ENCODE results near the gene GABBR1. TPM values are rescaled to one million over a fixed set of nuclear protein-coding genes. Genes with fewer than 3 reads are reported as not detected.

Gene GABBR1
- total RNA-seq, 1 experiment from 2014 or later = 146 TPM

DNA sequence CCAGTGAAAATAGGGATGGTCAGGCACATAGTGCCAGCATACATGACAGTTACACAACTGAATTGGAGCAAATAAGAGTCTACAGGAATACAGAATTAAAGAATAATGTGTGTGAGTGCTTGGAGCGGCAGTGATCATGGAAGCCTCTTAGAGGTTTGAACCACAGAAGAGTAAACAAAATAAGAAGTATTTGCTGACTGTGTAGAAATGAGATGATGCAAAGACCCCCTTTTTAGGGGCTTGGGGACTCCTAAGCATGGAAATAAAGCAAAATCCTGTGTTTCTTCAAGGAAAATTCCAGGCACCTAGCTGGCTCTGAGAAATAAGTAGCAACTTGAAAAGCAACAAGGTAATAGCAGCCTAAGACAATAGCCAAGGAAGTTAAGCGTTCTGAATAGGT is 41.3 kb downstream of the GABBR1 start:
- Histone ChIP-seq H2AK5ac (ENCODE audit: insufficient read length, low read length) (no peak overlapping the region), H3K18ac (ENCODE audit: insufficient read length, low read depth, low read length) (no peak overlapping the region), H3K27ac (ENCODE audit: insufficient read length, low read depth, low read length) (no peak overlapping the region), H3K79me2 (ENCODE audit: insufficient read depth, low read length) (no peaks in the 10 kb centered on the region), H4K5ac (ENCODE audit: insufficient read length, low read depth, low read length) (no peak overlapping the region), H3K4me2 (ENCODE audit: insufficient read depth, insufficient read length, low read length) (no peak overlapping the region), H2BK12ac (ENCODE audit: insufficient read length, low read depth, low read length) (no peak overlapping the region), H3K14ac (ENCODE audit: insufficient read depth, low read length) (no peak overlapping the region), H3K9ac (ENCODE audit: extremely low read depth, insufficient read length, low read length) (no peak overlapping the region), H3K4me1 (ENCODE audit: insufficient read depth, low read length) (0 out of 2 replicates have a peak, but pooled peaks cover 3% of the 10 kb centered on the region), H2BK5ac (ENCODE audit: insufficient read length, low read length) (no peak overlapping the region), H4K8ac (replicated peaks; ENCODE audit: insufficient read length, low read depth, low read length) (no peak overlapping the region), H2BK20ac (ENCODE audit: low read depth, low read length, poor library complexity, severe bottlenecking) (no peak overlapping the region), H2AFZ (ENCODE audit: low read length) (no peak overlapping the region), H3K4ac (ENCODE audit: low read depth, low read length) (no peak overlapping the region), H3K23me2 (ENCODE audit: insufficient read length, low read depth, low read length, poor library complexity, severe bottlenecking) (no peaks in the 10 kb centered on the region), H3K23ac (ENCODE audit: insufficient read length, low read depth, low read length) (no peak overlapping the region), H2BK120ac (ENCODE audit: low read depth, low read length, poor library complexity, severe bottlenecking) (no peak overlapping the region), H4K20me1 (ENCODE audit: control insufficient read depth, insufficient read depth, insufficient read length) (no peaks in the 10 kb centered on the region), H3K27me3 (ENCODE audit: insufficient read depth, low read length) (no peaks in the 10 kb centered on the region), H2BK15ac (ENCODE audit: low read depth, low read length) (no peak overlapping the region), H3K56ac (ENCODE audit: insufficient read length, low read depth, low read length) (no peak overlapping the region), H3K79me1 (ENCODE audit: insufficient read depth, low read depth, low read length, poor library complexity, severe bottlenecking) (no peaks in the 10 kb centered on the region), H3K9me3 (ENCODE audit: control insufficient read depth, low read depth, low read length) (no peaks in the 10 kb centered on the region), H4K91ac (ENCODE audit: insufficient read length, low read depth, low read length) (no peak overlapping the region), H3T11ph (ENCODE audit: low read length) (no peak overlapping the region)
- no peaks in the 10 kb centered on the region; the same call in 1 of the 2 replicates for H3K27me3 Mint-ChIP-seq (ENCODE audit: low read depth)
- peaks cover 3 to 5% (median 5%) of the 10 kb centered on the region in 3 experiments; a peak in 5 of 7 replicates for H3K36me3 Mint-ChIP-seq (ENCODE audit: insufficient read depth in 1 of 3, low read depth in 3 of 3)
- no peak overlapping the region for H3K27ac Mint-ChIP-seq
- TF ChIP-seq, protein P1, sequence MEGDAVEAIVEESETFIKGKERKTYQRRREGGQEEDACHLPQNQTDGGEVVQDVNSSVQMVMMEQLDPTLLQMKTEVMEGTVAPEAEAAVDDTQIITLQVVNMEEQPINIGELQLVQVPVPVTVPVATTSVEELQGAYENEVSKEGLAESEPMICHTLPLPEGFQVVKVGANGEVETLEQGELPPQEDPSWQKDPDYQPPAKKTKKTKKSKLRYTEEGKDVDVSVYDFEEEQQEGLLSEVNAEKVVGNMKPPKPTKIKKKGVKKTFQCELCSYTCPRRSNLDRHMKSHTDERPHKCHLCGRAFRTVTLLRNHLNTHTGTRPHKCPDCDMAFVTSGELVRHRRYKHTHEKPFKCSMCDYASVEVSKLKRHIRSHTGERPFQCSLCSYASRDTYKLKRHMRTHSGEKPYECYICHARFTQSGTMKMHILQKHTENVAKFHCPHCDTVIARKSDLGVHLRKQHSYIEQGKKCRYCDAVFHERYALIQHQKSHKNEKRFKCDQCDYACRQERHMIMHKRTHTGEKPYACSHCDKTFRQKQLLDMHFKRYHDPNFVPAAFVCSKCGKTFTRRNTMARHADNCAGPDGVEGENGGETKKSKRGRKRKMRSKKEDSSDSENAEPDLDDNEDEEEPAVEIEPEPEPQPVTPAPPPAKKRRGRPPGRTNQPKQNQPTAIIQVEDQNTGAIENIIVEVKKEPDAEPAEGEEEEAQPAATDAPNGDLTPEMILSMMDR (conservative IDR thresholded peaks at IDR 0.05) = no peak
- no peak for DNase-seq
- no peak overlapping the region for H3K4me3 Mint-ChIP-seq
- no peaks in the 10 kb centered on the region; a peak in 1 of 5 replicates for H3K9me3 Mint-ChIP-seq
- no CpG with 5 or more reads among the region's 2 CpGs for WGBS (ENCODE audit: extremely low coverage, insufficient read length, low lambda C conversion rate)
- peaks cover 13 to 19% of the 10 kb centered on the region in 2 experiments for H3K4me1 Mint-ChIP-seq
